DMS53 treated with DMSO at 0.1 percent for 48 hours (cell line): ENCODE data around the gene MBOAT1.
"Not testable (repeated sequence)": the region's sequence is repeated elsewhere in the genome, so short reads cannot be mapped to it uniquely, and the experiment has no call there.

Experiments
- DNase-seq: peaks from one replicate; lab custom pipeline; 2025; ENCODE audit not compliant: unreplicated experiment; lab: John Stamatoyannopoulos, UW

Gene MBOAT1

DNA sequence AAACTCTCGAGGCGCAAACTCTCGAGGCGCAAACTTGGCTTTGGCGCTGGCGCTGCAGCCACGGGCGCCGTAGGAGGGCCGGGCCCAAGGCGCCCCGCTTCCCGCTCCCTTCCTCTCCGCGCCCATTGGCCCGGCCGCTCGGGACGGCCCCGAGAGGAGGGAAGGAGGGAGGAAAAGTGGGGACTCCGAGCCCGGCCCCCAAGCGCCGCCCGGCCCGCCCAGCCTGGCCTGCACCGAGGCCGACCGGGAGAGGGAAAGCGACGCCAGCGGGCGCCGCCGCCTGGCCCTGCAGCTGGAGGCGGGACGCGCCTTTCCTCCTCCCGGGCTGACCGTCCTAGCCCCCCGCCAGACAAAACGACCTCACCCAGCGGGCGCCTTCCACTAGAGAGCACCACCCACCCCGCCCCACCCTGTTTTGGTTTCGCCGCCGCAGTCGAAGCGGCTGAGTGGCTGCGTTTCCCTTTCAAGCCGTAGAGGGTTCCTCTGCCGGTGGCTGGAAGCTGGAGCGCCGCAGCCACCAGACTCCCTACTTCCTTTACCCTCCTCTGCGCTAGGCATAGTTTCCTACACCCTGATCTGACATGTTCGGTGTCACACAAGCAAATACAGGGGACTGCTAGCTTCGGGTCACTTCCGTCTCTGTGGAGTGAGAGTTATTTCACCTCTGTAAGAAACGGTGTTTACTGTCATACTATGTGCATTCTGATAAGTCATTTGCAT is at the start of gene MBOAT1:
Gene MBOAT1, minus strand, starts transcription at position 78 of the 720 bp plus-strand sequence. CDS start 235 bp downstream, outside the sequence.
- peak; percentile 90 for DNase-seq

DNA sequence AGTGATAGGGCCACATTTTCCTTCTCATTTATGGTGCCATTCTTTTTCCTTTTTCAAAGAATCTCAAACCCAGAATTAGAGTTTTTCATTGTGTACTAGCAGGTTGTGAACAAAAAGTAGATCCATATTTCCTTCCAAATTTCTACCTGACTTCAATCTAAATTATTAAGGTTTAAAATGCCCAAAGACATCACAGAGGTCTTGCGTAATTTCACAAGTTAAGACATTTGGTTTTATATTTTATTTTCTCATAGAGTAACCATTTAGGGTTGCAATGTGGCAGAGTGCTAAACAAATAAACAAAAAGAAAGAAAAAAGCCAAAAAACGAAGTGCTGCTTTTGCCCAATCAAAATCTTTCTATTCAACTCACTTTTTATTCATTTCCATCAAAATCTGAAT is 49.4 kb upstream of the MBOAT1 start:
- DNase-seq = no peak

- no peak for DNase-seq
Measured at GRCh38 chr6:20260360-20260759, 48.1 kb upstream of the MBOAT1 start.

- no peak for DNase-seq
Measured at GRCh38 chr6:20259316-20260049, 47.2 kb upstream of the MBOAT1 start.

GRCh38 chr6:20255428-20255827 is 43.2 kb upstream of the MBOAT1 start:
- no peak for DNase-seq

GRCh38 chr6:20254295-20254694 is 42.0 kb upstream of the MBOAT1 start:
- DNase-seq = no peak

GRCh38 chr6:20253021-20253420 is 40.8 kb upstream of the MBOAT1 start:
- no peak for DNase-seq

GRCh38 chr6:20252311-20252710 is 40.0 kb upstream of the MBOAT1 start:
- no peak for DNase-seq

GRCh38 chr6:20251525-20251924 is 39.3 kb upstream of the MBOAT1 start:
- DNase-seq = no peak

GRCh38 chr6:20246125-20246524 is 33.9 kb upstream of the MBOAT1 start:
- no peak for DNase-seq

DNA sequence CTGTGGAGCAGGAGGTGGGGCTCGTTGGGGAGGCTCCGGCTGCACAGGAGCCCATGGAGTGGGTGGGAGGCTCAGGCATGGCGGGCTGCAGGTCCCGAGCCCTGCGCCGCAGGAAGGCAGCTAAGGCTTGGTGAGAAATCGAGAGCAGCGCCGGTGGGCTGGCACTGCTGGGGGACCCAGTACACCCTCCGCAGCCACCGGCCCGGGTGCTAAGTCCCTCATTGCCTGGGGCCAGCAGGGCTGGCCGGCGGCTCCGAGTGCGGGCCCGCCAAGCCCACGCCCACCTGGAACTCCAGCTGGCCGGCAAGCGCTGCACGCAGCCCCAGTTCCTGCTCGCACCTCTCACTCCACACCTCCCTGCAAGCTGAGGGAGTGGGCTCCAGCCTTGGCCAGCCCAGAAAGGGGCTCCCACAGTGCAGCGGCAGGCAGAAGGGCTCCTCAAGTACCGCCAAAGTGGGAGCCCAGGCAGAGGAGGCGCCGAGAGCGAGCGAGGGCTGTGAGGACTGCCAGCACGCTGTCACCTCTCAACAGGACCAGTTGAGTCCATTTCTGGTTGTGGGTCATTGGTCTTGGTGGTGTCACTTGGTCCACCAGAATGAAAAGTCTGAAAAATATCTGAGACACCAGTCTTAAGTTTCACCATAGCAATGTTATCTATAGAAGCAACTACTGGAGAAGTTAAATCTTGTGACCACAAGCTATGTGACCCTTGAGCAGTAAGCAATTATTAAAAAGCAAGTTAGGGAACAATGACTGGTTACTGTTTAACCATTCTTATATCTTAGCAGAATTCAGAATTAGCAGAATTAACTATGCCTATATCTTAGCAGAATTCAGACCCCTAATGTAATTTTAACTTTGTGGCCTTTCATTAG is 32.8 kb upstream of the MBOAT1 start:
- not testable (repeated sequence) for DNase-seq

DNA sequence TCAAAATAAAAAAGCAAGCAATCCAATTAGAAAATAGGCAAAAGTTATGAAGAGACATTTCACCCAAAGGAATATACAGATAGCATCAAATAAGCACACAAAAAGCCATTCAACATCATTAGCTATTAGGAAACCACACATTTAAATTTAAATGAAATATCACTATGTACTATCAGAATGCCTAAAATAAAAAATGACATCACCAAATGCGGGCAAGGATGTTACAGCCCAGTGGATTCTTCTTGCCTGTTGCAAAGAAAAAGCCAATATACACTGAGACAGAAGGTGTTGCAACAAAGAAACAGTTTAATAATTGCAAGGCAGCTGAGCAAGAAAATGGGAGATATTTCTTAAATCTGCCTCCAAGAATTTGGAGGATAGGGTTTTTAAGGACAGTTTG is 31.0 kb upstream of the MBOAT1 start:
- no peak for DNase-seq

GRCh38 chr6:20242397-20242796 is 30.1 kb upstream of the MBOAT1 start:
- no peak for DNase-seq

- DNase-seq = no peak
Measured at GRCh38 chr6:20241102-20241501, 28.8 kb upstream of the MBOAT1 start.

DNA sequence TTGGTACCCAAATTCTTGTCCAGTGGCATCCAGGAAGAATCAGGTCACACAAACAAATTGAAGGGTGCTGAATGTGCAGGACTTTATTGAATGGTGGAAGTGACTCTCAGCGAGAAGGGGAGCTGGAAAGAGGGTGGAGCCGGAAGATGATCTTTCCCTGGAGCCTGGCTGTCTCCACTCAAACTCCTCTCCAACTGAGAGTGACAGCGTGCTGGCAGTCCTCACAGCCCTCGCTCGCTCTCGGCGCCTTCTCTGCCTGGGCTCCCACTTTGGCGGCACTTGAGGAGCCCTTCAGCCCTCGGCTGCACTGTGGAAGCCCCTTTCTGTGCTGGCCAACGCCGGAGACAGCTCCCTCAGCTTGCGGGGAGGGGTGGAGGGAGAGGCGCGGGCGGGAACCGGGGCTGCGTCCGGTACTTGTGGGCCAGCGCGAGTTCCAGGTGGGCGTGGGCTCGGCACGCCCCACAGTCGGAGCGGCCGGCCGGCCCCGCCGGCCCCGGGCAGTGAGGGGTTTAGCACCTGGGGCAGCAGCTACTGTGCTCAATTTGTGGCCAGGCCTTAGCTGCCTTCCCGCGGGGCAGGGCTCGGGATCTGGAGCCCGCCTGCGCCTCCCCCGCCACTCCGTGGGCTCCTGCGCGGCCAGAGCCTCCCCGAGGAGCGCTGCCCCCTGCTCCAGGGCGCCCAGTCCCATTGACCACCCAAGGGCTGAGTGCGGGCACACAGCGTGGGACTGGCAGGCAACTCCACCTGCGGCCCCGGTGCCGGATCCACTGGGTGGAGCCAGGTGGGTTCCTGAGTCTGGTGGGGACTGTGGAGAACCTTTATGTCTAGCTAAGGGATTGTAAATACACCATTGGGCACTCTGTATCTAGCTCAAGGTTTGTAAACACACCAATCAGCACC is 26.7 kb upstream of the MBOAT1 start:
- no peak for DNase-seq

DNA sequence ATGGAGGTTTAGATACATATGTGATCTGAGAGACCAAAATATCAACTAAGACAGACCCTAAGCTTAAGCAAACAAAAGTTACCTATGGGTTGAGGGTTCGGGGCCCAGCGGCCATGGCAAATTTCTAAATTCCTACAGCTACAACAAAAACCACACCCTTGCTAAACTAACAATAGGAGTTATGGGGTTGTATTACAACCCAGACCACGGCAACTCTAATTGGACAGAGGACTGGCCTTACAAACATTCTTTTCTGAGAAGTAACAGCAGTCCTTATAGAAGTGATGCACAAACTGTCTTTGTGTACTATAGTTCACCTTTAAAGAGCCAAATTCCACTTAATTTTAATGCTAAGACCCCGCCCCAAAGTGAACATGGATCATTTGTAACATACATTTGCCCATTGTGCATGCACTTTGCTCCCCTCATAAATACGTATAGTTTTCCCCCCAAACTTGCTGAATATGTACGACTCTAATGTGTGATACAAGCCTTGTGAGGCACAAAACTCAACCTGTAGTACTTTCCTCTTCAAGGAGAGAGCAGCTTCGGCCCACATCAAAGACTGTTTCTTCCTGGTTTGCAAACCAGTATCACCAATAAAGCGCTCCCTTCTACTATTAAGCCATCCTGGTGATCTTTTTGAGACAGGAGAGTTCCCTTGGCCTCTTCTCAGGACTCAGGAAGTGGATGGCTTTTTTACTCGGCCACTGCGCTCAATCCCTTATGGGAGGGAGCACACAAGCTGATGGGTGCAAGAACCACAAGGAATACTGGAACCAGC is 25.6 kb upstream of the MBOAT1 start:
- DNase-seq = no peak

- DNase-seq = no peak
Measured at GRCh38 chr6:20236909-20237600, 24.8 kb upstream of the MBOAT1 start.

DNA sequence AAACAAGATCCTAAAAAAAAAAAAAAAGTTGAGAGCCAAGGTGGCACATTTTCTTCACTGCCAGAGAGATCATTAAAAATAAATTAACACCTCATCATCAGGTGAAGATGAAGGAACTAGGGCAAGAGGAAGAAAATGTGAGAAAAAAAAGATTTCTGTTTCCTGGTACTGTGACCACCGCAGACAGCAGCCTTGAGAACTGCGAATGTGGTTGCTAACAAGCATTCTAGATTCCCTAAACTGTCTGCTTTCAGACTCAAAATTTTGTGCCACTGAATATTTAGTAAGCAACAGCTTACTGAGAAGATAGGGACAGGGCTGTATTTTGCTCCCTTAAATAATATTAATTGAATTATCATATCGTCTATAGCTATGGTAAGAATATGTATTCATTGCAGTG is 24.1 kb upstream of the MBOAT1 start:
- DNase-seq = no peak

GRCh38 chr6:20235041-20235440 is 22.8 kb upstream of the MBOAT1 start:
- no peak for DNase-seq
